Adrenal gland (tissue), 5 donors: ENCODE measurements around the gene RAMACL.

Experiments used
- POLR2A ChIP-seq, 2 donors: fragments of 450-650 bp; IDR thresholded peaks; one replicate each; pipeline ENCODE4 v1.6.1; 2017; ENCODE audit warnings: antibody characterized with exemption in 2 of 2, mild to moderate bottlenecking in 2 of 2, moderate library complexity in 1 of 2
- TF ChIP-seq, protein P1 (sequence below), 6 experiments: fragments of 450-650 bp in 4 of 6; fragments of 200-600 bp in 2 of 6; sonication (generic) in 1 of 6; IDR thresholded peaks; 1 replicate in 5 of 6; 2 replicates in 1 of 6; pipeline versions ENCODE4 v1.5.1 to v1.8.0; 2016 to 2021; ENCODE audit warnings: antibody characterized with exemption in 6 of 6, mild to moderate bottlenecking in 2 of 6, moderate library complexity in 1 of 6
- donor health status: DM: no; HTN: no; CAD: no.

DNA sequence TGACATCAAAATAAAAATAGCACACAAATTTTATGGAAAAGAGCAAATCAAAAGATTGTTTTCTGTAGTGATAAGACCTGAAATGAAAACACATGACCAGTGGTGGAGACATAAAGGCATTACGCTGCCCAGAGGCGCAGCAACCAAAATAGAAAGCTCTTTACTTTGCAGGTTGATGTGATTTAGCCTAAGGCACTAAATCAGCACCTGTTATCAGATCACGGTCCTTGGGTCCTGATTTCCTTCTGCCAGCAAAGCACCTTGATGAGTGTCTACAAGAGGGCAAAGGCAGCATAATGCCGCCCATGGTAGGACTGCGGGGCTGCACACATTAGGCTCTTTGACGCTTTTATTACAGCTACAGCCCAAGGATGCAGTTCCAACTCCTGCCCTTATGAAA, 19.3 kb upstream of the RAMACL start:
- TF ChIP-seq POLR2A (IDR thresholded peaks at IDR 0.05): no peak
- TF ChIP-seq, protein P1, sequence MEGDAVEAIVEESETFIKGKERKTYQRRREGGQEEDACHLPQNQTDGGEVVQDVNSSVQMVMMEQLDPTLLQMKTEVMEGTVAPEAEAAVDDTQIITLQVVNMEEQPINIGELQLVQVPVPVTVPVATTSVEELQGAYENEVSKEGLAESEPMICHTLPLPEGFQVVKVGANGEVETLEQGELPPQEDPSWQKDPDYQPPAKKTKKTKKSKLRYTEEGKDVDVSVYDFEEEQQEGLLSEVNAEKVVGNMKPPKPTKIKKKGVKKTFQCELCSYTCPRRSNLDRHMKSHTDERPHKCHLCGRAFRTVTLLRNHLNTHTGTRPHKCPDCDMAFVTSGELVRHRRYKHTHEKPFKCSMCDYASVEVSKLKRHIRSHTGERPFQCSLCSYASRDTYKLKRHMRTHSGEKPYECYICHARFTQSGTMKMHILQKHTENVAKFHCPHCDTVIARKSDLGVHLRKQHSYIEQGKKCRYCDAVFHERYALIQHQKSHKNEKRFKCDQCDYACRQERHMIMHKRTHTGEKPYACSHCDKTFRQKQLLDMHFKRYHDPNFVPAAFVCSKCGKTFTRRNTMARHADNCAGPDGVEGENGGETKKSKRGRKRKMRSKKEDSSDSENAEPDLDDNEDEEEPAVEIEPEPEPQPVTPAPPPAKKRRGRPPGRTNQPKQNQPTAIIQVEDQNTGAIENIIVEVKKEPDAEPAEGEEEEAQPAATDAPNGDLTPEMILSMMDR (IDR thresholded peaks at IDR 0.05): no peak
